Tibial nerve (tissue), 3 donors: ENCODE data around the gene VWCE.

Experiments used
- POLR2A ChIP-seq, 2 donors: fragments of 450-650 bp; IDR thresholded peaks; one replicate each; pipeline ENCODE4 v1.6.1; 2017; ENCODE audit warnings: antibody characterized with exemption in 2 of 2, mild to moderate bottlenecking in 2 of 2, moderate library complexity in 2 of 2
- TF ChIP-seq, protein P1 (sequence below), 5 experiments: fragments of 200-600 bp in 3 of 5; fragments of 450-650 bp in 2 of 5; sonication (generic) in 3 of 5; IDR thresholded peaks; one replicate each; pipeline ENCODE4 v1.5.1; 2016 to 2019; ENCODE audit warnings: antibody characterized with exemption in 5 of 5, mild to moderate bottlenecking in 3 of 5, moderate library complexity in 2 of 5

DNA sequence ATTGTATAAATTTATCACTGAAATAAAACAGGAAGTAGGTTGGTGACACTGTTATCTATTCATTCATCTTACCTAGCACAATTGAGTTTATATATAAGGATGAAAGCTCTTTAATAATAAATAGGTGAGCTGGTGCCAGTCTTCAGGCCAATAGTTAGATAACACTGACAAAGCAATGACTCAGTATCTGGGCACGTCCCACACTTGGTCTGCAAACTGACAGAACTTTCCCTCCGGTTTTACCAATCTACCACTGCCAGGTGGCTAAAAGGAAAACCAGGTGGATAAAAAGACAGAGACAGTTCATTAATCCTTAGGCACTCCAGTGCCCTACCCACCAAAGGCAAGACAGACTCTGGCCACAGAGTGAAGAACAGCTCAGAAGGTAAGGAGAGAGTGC, 20.1 kb upstream of the VWCE start:
- TF ChIP-seq, protein P1, sequence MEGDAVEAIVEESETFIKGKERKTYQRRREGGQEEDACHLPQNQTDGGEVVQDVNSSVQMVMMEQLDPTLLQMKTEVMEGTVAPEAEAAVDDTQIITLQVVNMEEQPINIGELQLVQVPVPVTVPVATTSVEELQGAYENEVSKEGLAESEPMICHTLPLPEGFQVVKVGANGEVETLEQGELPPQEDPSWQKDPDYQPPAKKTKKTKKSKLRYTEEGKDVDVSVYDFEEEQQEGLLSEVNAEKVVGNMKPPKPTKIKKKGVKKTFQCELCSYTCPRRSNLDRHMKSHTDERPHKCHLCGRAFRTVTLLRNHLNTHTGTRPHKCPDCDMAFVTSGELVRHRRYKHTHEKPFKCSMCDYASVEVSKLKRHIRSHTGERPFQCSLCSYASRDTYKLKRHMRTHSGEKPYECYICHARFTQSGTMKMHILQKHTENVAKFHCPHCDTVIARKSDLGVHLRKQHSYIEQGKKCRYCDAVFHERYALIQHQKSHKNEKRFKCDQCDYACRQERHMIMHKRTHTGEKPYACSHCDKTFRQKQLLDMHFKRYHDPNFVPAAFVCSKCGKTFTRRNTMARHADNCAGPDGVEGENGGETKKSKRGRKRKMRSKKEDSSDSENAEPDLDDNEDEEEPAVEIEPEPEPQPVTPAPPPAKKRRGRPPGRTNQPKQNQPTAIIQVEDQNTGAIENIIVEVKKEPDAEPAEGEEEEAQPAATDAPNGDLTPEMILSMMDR (IDR thresholded peaks at IDR 0.05), result no peak
- TF ChIP-seq POLR2A (IDR thresholded peaks at IDR 0.05), result no peak
